DOHH2 (cell line): Measurements from ENCODE around the gene CAMTA1.

Experiments used
- EZH2phosphoT487 ChIP-seq: fragments of 200-600 bp; sonication (generic); IDR thresholded peaks from 2 replicates; pipeline ENCODE4 v1.6.1; 2017; ENCODE audit warnings: borderline replicate concordance, mild to moderate bottlenecking, antibody characterized with exemption, low read length, moderate library complexity, mixed read lengths
- TF ChIP-seq, protein P1 (sequence below): fragments of 200-600 bp; sonication (generic); IDR thresholded peaks from one replicate; pipeline ENCODE4 v1.5.1; 2014; ENCODE audit warnings: antibody characterized with exemption, mild to moderate bottlenecking, low read depth, low read length; ENCODE audit not compliant: poor library complexity, severe bottlenecking

DNA sequence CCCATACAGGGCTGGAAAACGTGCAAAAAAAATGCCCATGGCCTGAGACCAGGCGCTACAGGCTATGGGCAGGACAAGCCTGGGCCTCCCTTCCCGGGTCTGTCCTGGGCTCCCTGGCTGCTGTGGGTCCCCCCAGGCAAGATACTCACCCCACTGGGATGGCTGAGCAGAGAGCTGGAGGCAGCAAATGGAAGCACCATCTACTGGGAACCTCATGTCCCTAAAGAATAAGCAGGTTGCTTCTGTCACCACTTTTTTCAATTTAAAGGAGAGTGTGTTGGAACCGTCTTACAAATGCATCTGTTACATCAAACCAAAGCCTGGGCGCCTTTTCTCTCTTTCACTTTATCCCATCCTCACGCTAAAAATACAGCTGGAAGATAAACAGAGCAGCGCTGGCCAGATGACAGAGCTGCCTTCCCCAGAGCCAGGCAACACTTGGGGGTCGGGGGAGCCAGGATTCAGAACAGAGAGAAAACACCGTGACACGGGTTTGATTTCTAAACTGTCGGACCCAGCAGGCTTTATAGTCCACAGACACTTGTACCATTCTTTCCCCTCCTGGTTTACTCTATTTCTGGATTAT is 723.8 kb downstream of the CAMTA1 start:
- TF ChIP-seq, protein P1, sequence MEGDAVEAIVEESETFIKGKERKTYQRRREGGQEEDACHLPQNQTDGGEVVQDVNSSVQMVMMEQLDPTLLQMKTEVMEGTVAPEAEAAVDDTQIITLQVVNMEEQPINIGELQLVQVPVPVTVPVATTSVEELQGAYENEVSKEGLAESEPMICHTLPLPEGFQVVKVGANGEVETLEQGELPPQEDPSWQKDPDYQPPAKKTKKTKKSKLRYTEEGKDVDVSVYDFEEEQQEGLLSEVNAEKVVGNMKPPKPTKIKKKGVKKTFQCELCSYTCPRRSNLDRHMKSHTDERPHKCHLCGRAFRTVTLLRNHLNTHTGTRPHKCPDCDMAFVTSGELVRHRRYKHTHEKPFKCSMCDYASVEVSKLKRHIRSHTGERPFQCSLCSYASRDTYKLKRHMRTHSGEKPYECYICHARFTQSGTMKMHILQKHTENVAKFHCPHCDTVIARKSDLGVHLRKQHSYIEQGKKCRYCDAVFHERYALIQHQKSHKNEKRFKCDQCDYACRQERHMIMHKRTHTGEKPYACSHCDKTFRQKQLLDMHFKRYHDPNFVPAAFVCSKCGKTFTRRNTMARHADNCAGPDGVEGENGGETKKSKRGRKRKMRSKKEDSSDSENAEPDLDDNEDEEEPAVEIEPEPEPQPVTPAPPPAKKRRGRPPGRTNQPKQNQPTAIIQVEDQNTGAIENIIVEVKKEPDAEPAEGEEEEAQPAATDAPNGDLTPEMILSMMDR: no peak
- no peak for TF ChIP-seq EZH2phosphoT487
